ENCODE data around the gene PMPCA. TPM values are rescaled to one million over a fixed set of nuclear protein-coding genes. Genes with fewer than 3 reads are reported as not detected.

Gene PMPCA
- total RNA-seq, 4 donors from 2014 or later = 14.8 to 33.3 (median 29.8) TPM

DNA sequence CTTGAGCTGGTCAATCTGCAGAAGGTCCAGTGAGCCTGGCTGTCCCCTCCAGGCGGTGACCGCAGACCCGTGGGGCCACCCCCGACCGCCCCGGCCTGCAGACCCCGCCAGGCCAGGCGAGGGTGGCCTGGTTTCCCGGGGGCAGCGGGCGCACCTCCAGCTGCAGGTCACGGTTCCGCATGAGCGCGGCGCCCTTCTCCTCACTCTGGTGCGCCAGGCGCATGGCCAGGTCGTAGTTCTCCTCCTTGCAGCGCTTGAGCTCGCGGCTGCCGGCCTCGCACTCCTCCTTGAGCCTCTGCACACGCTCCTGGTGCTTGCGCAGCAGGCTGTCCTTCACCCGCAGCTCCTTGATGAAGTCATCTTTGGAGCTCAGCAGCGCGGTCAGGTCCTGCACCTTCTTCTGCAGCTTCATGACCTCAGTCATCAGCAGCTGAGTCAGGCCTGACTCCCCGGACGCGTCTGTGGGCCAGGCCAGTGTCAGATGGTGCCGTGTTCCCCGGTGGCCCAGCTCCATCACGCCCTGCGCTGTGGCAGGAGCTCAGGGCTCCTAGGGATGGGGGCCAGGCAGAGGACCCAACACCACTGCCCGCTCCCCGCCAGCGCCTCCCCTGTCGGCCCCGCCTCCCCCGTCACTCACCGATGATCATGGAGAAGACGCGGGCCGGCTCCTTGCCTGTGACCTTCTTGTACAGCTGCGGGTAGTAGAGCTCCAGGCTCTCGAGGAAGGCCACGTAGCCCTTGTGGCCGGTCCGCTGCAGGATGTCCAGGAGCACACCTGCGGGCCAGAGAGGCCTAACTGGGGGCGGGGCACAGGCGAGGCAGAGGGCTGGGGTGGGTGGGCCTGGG is 39.5 kb upstream of the PMPCA start:
- no peak for TF ChIP-seq CTCF (IDR thresholded peaks at IDR 0.05; ENCODE audit: low read depth)

DNA sequence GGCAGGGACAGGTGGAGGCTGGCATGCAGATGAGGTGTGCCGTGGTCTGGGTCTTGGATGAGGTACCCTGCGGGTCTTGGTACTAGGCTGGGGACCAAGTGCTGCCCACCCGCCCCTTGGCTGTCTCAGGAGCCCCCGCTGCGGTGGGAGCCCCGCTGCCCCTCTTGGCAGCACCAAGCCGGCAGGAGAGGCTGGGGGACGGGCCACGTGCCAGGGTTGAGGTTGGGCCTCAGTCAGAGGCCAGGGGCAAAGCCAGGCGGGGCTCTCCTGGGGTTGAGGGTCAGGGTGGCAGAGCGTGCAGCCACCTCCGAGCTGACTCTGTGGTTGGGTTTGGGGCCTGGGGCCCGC is 39.0 kb upstream of the PMPCA start:
- no peak for TF ChIP-seq CTCF (IDR thresholded peaks at IDR 0.05; ENCODE audit: low read depth)

DNA sequence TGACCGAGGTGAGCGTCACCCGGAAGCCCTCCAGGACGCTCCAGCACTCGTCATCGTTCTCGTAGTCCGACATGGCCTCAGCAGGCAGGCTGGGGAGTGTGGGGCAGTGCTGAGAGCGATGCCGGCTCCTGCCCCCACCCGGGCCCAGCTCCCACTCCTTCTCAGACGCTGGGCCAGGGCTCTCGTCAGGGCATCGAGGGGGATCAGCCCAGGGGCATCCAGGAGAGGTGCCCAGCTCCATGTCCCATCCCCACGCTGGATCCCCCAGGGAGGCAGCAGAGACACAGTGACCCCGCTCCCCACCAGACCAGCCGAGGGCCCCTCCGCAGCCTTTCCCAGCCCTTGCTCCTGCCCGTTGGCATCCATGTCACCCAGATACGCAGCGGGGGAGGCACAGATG is 38.5 kb upstream of the PMPCA start:
- TF ChIP-seq CTCF (IDR thresholded peaks at IDR 0.05; ENCODE audit: low read depth) = no peak

- TF ChIP-seq CTCF (IDR thresholded peaks at IDR 0.05; ENCODE audit: low read depth) = no peak
Observed at GRCh38 chr9:136372561-136373299, 37.7 kb upstream of the PMPCA start.

- no peak for TF ChIP-seq CTCF (IDR thresholded peaks at IDR 0.05; ENCODE audit: low read depth)
Observed at GRCh38 chr9:136373300-136374182, 36.9 kb upstream of the PMPCA start, which contains the start of gene CARD9. Gene CARD9, minus strand, starts transcription at chr9:136373669. Its CDS starts 1,591 bp downstream, at chr9:136372078.

GRCh38 chr9:136374183-136374575 is 36.3 kb upstream of the PMPCA start:
- no peak for TF ChIP-seq CTCF (IDR thresholded peaks at IDR 0.05; ENCODE audit: low read depth)

Data from subcutaneous adipose tissue (tissue), 4 donors.